Bronchial epithelial cell (primary cell): ENCODE data around the gene NHS. TPM values are rescaled to one million over a fixed set of nuclear protein-coding genes. Genes with fewer than 3 reads are reported as not detected.

Experiments used
- DNase-seq: peaks from one replicate; pipeline ENCODE4 v3.0.0-alpha.2; 2010; ENCODE audit warnings: low read depth
- FAIRE-seq: peaks from 2 replicates; lab custom pipeline; 2011; peaks lifted over from hg19 to GRCh38; lab: Jason Lieb, UNC
- H3K27me3 ChIP-seq: 2 replicates; pipeline ENCODE4 v1.5.1; 2011; ENCODE audit warnings: low read length; ENCODE audit not compliant: control insufficient read depth, insufficient read depth
- H3K36me3 ChIP-seq: 2 replicates; pipeline ENCODE4 v1.5.1; 2011; ENCODE audit warnings: low read length; ENCODE audit not compliant: control insufficient read depth, insufficient read depth
- H3K4me3 ChIP-seq: 2 replicates; pipeline ENCODE4 v1.5.1; 2011; ENCODE audit warnings: mild to moderate bottlenecking, low read depth, low read length, control low read depth
- total RNA-seq: library from RNA; depleted of rRNA; stranded (reverse); fragments of >200 nt; gene quantifications from 2 replicates; pipeline ENCODE4 v1.2.1, GENCODE V29; 2014
- TF ChIP-seq, protein P1 (sequence below): IDR thresholded peaks from 2 replicates; pipeline ENCODE4 v1.5.1; 2011; ENCODE audit warnings: mild to moderate bottlenecking, moderate library complexity, low read length, control low read depth, inconsistent platforms; ENCODE audit not compliant: insufficient read depth, severe bottlenecking

NHS gene
- total RNA-seq, 1 donor from 2014 or later = 0.79 TPM

DNA sequence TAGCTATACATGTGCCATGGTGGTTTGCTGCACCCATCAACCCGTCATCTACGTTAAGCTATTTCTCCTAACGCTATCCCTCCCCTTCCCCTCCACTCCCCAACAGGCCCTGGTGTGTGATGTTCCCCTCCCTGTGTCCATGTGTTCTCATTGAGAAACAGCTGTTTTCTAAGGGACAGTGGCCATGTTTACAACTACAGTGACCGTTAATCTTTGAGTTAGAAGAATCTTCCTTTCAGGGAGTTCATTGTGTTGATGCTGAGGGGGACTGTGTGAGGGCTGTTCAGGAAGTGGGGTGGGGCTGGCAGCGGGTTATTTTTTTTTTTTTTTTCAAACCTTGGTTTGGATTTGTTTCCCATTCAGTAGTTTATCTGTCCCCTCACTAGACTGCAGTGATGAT, 179.9 kb downstream of the NHS start:
- DNase-seq (no peak), FAIRE-seq (no peak)
- H3K27me3 ChIP-seq = no peaks in the 10 kb centered on the region
- TF ChIP-seq, protein P1, sequence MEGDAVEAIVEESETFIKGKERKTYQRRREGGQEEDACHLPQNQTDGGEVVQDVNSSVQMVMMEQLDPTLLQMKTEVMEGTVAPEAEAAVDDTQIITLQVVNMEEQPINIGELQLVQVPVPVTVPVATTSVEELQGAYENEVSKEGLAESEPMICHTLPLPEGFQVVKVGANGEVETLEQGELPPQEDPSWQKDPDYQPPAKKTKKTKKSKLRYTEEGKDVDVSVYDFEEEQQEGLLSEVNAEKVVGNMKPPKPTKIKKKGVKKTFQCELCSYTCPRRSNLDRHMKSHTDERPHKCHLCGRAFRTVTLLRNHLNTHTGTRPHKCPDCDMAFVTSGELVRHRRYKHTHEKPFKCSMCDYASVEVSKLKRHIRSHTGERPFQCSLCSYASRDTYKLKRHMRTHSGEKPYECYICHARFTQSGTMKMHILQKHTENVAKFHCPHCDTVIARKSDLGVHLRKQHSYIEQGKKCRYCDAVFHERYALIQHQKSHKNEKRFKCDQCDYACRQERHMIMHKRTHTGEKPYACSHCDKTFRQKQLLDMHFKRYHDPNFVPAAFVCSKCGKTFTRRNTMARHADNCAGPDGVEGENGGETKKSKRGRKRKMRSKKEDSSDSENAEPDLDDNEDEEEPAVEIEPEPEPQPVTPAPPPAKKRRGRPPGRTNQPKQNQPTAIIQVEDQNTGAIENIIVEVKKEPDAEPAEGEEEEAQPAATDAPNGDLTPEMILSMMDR = no peak
- H3K4me3 ChIP-seq = no peak overlapping the region
- H3K36me3 ChIP-seq = no peaks in the 10 kb centered on the region

DNA sequence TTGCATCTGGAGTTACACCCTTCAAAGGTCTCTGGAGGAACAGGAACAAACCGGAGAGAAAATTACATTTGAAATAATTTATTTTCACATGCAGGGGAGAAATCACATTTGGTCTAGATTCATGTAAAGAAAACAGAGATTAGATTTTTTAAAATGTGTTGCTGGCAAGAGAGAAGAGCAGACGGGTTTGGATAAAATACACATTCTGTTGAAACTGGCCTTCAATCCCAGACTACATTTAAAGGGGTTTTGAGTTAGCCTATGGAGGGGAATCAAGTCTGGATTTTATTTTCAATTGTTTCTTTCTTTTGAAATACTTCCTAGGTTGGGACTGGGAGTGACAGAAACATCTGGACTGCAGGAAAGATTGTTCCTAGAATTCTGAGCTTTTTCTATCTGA, 180.8 kb downstream of the NHS start:
- Histone ChIP-seq H3K36me3 (no peaks in the 10 kb centered on the region), H3K27me3 (no peaks in the 10 kb centered on the region), H3K4me3 (no peak overlapping the region)
- FAIRE-seq (no peak), DNase-seq (no peak)
- TF ChIP-seq, protein P1 = no peak

DNA sequence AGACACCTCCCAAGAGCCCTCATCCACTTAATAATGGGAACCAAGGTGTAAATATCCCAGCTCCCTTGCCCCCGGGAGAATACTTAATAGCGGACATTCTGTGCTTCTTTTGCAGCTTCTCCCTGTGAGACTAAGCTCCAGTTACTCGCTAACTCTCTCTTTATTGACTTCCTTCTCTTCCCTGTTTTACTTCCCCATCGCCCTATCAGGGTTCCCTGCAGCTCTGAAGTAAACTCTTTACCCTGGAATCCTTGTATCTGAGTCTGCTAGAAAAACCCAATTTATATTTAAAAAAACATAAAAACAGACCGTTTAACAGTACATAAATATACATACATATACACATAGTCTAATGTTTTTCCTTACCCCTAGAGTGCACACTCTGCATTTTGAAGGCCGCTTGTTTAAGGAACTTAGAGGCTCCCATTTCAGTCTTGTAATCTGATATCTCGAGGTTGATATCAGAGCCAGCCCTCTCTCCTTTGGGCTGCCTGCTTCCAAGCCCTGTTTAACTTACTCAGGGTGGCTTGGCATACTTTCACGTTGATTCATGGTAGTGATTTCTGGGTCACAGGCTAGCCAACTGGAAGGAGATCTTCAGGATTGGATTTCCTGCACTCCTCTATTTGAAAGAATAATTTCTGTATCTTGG, 184.9 kb downstream of the NHS start:
- FAIRE-seq = no peak
- TF ChIP-seq, protein P1 = no peak

DNA sequence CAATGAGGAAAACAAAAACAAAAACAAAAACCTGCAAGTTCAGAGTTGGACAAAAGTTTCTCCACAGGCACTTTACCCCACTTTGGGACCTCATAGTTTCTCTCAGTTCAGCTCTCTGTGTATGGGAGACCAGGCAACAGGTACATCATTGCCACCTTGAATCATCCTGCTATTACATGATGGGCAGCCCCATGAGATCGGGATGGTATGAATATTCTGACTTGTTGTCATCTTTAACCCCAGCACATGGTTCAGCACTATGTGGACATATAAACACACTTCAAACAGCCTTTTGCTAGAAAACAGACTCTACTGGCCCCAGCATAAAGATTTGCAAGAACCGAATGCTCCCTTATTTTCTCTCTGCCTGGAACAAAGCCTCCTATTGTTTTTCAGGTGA, 185.4 kb downstream of the NHS start:
- TF ChIP-seq, protein P1 = no peak
- H3K4me3 ChIP-seq = no peak overlapping the region
- H3K36me3 ChIP-seq = no peaks in the 10 kb centered on the region
- DNase-seq = no peak
- H3K27me3 ChIP-seq = no peaks in the 10 kb centered on the region
- no peak for FAIRE-seq

More for the DNA sequence above, 184.9 kb downstream of the NHS start:
- Histone ChIP-seq H3K27me3 (no peaks in the 10 kb centered on the region), H3K4me3 (no peak overlapping the region), H3K36me3 (no peaks in the 10 kb centered on the region)
- DNase-seq = peak; percentile 78

DNA sequence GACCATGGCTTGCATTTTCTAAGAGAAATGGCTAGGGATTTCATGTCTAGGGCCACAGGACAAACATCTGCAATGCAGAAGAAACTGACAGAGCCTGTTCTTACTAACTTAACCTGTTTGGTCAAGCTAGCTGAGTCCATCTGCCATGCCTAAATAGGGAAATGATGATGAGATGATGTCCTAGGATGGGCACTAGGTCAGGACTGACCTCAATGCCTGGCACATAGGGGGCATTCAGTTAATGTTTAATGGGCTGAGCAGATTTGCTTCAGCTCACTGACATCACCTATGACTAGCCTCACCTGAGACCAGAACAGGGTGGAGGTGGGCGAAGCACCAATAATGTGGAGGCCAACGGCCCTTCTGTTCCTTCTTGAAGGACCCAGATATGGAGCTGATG, 188.1 kb downstream of the NHS start:
- DNase-seq (no peak), FAIRE-seq (no peak)
- Histone ChIP-seq H3K4me3 (no peak overlapping the region), H3K36me3 (no peaks in the 10 kb centered on the region), H3K27me3 (no peaks in the 10 kb centered on the region)
- TF ChIP-seq, protein P1 = no peak

DNA sequence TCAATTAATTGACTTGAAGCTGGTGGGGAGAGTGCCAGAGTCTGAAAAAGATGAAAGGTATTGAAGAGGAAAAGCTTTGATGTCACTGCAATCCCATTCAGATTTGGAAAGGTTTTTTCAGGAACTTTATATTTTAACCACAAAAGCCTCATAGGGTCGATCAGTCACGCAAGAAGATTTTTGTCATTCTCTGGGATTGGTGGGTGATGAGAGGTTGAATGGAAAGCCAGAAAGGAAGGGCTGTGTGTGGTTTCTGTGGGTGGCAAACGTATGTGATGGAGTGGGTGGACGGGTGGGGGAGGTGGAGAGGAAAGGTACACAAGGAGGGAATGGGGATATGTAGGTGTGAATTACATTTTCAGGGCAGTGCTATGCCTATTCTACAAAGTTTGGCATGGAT, 188.5 kb downstream of the NHS start:
- DNase-seq = peak; percentile 24
- TF ChIP-seq, protein P1 = no peak
- Histone ChIP-seq H3K4me3 (no peak overlapping the region), H3K36me3 (no peaks in the 10 kb centered on the region), H3K27me3 (no peaks in the 10 kb centered on the region)
- no peak for FAIRE-seq
